GM23338 (cell line): ENCODE measurements around the gene PMIS2.

Source experiments
- CREB1 ChIP-seq: fragments of 250-450 bp; sonication (Bioruptor Pico); IDR thresholded peaks from 2 replicates; pipeline ENCODE4 v1.5.0; 2020; ENCODE audit warnings: low read depth, mild to moderate bottlenecking, moderate library complexity
- ETS1 ChIP-seq: IDR thresholded peaks from 2 replicates; pipeline ENCODE4 v1.6.1; 2016; ENCODE audit warnings: antibody characterized with exemption
- EZH2 ChIP-seq: fragments of 200-600 bp; sonication (generic); IDR thresholded peaks from one replicate; pipeline ENCODE4 v1.8.0; 2017; ENCODE audit warnings: antibody characterized with exemption, mild to moderate bottlenecking, low read depth; ENCODE audit not compliant: unreplicated experiment
- EZH2phosphoT487 ChIP-seq: fragments of 200-600 bp; sonication (generic); IDR thresholded peaks from one replicate; pipeline ENCODE4 v1.8.1; 2018; ENCODE audit warnings: antibody characterized with exemption; ENCODE audit not compliant: unreplicated experiment
- JUNB ChIP-seq: IDR thresholded peaks from one replicate; pipeline ENCODE4 v1.6.1; 2016; ENCODE audit warnings: antibody characterized with exemption; ENCODE audit not compliant: unreplicated experiment
- NANOG ChIP-seq: IDR thresholded peaks from 2 replicates; pipeline ENCODE4 v1.6.1; 2016; ENCODE audit warnings: antibody characterized with exemption, borderline replicate concordance
- POLR2AphosphoS5 ChIP-seq: IDR thresholded peaks from 2 replicates; pipeline ENCODE4 v1.6.1; 2016; ENCODE audit warnings: antibody characterized with exemption, low read depth
- STAT1 ChIP-seq: IDR thresholded peaks from one replicate; pipeline ENCODE4 v1.6.1; 2016; ENCODE audit warnings: antibody characterized with exemption; ENCODE audit not compliant: unreplicated experiment
- ZNF114 ChIP-seq: fragments of 250-450 bp; sonication (Bioruptor Pico); IDR thresholded peaks from 2 replicates; pipeline ENCODE4 v1.5.0; 2020; ENCODE audit warnings: mild to moderate bottlenecking, moderate library complexity
- ZNF331 ChIP-seq: fragments of 250-450 bp; sonication (Bioruptor Pico); IDR thresholded peaks from 2 replicates; pipeline ENCODE4 v1.5.0; 2020; ENCODE audit warnings: low read depth, mild to moderate bottlenecking, moderate library complexity
- TF ChIP-seq, protein P1 (sequence below), 2 experiments: fragments of 200-600 bp in 1 of 2; sonication (generic) in 1 of 2; conservative IDR thresholded peaks; 2 replicates each; pipeline versions ENCODE4 v1.5.1 to v1.6.1; 2016 to 2017; ENCODE audit warnings: antibody characterized with exemption in 2 of 2, low read depth in 2 of 2, mild to moderate bottlenecking in 2 of 2, moderate library complexity in 1 of 2
- TF ChIP-seq, protein P2 (sequence below): IDR thresholded peaks from one replicate; pipeline ENCODE4 v1.6.1; 2018; ENCODE audit warnings: antibody characterized with exemption; ENCODE audit not compliant: unreplicated experiment
- TF ChIP-seq, protein P3 (sequence below): fragments of 250-450 bp; sonication (Bioruptor Pico); IDR thresholded peaks from 2 replicates; pipeline ENCODE4 v1.5.0; 2020; ENCODE audit warnings: mild to moderate bottlenecking, moderate library complexity

DNA sequence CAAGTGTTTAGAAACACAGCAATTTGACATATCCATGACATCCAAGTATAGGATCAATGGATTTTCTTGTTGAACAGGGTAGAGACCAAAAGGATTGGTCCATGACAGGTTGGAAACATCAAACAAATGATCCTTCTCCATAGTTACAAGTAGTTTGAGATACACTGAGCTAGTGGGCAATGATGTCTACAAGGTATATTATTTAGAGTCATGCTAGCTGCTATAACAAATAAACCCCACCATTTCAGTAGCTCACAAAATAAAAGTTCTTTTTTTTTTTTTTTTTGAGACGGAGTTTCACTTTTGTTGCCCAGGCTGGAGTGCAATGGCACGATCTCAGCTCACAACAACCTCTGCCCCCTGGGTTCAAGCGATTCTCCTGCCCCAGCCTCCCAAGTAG, 21.7 kb downstream of the PMIS2 start:
- TF ChIP-seq CREB1 (no peak), POLR2AphosphoS5 (no peak), EZH2phosphoT487 (no peak), EZH2 (no peak), ETS1 (no peak), ZNF114 (CRISPR knock-in tag) (no peak), JUNB (no peak), STAT1 (no peak), NANOG (no peak), ZNF331 (no peak)
- TF ChIP-seq, protein P1, sequence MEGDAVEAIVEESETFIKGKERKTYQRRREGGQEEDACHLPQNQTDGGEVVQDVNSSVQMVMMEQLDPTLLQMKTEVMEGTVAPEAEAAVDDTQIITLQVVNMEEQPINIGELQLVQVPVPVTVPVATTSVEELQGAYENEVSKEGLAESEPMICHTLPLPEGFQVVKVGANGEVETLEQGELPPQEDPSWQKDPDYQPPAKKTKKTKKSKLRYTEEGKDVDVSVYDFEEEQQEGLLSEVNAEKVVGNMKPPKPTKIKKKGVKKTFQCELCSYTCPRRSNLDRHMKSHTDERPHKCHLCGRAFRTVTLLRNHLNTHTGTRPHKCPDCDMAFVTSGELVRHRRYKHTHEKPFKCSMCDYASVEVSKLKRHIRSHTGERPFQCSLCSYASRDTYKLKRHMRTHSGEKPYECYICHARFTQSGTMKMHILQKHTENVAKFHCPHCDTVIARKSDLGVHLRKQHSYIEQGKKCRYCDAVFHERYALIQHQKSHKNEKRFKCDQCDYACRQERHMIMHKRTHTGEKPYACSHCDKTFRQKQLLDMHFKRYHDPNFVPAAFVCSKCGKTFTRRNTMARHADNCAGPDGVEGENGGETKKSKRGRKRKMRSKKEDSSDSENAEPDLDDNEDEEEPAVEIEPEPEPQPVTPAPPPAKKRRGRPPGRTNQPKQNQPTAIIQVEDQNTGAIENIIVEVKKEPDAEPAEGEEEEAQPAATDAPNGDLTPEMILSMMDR (conservative IDR thresholded peaks at IDR 0.05; ENCODE audit: low read depth in 2 of 2) = no peak
- TF ChIP-seq, protein P2, sequence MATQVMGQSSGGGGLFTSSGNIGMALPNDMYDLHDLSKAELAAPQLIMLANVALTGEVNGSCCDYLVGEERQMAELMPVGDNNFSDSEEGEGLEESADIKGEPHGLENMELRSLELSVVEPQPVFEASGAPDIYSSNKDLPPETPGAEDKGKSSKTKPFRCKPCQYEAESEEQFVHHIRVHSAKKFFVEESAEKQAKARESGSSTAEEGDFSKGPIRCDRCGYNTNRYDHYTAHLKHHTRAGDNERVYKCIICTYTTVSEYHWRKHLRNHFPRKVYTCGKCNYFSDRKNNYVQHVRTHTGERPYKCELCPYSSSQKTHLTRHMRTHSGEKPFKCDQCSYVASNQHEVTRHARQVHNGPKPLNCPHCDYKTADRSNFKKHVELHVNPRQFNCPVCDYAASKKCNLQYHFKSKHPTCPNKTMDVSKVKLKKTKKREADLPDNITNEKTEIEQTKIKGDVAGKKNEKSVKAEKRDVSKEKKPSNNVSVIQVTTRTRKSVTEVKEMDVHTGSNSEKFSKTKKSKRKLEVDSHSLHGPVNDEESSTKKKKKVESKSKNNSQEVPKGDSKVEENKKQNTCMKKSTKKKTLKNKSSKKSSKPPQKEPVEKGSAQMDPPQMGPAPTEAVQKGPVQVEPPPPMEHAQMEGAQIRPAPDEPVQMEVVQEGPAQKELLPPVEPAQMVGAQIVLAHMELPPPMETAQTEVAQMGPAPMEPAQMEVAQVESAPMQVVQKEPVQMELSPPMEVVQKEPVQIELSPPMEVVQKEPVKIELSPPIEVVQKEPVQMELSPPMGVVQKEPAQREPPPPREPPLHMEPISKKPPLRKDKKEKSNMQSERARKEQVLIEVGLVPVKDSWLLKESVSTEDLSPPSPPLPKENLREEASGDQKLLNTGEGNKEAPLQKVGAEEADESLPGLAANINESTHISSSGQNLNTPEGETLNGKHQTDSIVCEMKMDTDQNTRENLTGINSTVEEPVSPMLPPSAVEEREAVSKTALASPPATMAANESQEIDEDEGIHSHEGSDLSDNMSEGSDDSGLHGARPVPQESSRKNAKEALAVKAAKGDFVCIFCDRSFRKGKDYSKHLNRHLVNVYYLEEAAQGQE = no peak
- TF ChIP-seq, protein P3, sequence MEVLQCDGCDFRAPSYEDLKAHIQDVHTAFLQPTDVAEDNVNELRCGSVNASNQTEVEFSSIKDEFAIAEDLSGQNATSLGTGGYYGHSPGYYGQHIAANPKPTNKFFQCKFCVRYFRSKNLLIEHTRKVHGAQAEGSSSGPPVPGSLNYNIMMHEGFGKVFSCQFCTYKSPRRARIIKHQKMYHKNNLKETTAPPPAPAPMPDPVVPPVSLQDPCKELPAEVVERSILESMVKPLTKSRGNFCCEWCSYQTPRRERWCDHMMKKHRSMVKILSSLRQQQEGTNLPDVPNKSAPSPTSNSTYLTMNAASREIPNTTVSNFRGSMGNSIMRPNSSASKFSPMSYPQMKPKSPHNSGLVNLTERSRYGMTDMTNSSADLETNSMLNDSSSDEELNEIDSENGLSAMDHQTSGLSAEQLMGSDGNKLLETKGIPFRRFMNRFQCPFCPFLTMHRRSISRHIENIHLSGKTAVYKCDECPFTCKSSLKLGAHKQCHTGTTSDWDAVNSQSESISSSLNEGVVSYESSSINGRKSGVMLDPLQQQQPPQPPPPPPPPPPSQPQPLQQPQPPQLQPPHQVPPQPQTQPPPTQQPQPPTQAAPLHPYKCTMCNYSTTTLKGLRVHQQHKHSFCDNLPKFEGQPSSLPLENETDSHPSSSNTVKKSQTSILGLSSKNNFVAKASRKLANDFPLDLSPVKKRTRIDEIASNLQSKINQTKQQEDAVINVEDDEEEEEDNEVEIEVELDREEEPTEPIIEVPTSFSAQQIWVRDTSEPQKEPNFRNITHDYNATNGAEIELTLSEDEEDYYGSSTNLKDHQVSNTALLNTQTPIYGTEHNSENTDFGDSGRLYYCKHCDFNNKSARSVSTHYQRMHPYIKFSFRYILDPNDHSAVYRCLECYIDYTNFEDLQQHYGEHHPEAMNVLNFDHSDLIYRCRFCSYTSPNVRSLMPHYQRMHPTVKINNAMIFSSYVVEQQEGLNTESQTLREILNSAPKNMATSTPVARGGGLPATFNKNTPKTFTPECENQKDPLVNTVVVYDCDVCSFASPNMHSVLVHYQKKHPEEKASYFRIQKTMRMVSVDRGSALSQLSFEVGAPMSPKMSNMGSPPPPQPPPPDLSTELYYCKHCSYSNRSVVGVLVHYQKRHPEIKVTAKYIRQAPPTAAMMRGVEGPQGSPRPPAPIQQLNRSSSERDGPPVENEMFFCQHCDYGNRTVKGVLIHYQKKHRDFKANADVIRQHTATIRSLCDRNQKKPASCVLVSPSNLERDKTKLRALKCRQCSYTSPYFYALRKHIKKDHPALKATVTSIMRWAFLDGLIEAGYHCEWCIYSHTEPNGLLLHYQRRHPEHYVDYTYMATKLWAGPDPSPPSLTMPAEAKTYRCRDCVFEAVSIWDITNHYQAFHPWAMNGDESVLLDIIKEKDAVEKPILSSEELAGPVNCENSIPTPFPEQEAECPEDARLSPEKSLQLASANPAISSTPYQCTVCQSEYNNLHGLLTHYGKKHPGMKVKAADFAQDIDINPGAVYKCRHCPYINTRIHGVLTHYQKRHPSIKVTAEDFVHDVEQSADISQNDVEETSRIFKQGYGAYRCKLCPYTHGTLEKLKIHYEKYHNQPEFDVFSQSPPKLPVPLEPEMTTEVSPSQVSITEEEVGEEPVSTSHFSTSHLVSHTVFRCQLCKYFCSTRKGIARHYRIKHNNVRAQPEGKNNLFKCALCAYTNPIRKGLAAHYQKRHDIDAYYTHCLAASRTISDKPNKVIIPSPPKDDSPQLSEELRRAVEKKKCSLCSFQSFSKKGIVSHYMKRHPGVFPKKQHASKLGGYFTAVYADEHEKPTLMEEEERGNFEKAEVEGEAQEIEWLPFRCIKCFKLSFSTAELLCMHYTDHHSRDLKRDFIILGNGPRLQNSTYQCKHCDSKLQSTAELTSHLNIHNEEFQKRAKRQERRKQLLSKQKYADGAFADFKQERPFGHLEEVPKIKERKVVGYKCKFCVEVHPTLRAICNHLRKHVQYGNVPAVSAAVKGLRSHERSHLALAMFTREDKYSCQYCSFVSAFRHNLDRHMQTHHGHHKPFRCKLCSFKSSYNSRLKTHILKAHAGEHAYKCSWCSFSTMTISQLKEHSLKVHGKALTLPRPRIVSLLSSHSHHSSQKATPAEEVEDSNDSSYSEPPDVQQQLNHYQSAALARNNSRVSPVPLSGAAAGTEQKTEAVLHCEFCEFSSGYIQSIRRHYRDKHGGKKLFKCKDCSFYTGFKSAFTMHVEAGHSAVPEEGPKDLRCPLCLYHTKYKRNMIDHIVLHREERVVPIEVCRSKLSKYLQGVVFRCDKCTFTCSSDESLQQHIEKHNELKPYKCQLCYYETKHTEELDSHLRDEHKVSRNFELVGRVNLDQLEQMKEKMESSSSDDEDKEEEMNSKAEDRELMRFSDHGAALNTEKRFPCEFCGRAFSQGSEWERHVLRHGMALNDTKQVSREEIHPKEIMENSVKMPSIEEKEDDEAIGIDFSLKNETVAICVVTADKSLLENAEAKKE (CRISPR knock-in tag) = no peak
